Measurements from ENCODE around the gene CORT. TPM values are rescaled to one million over a fixed set of nuclear protein-coding genes. Genes with fewer than 3 reads are reported as not detected.

CORT gene
- total and polyA plus RNA-seq, 2 donors (not counting 1 experiment from before 2014, with no cell fraction given): 0.52 TPM; not detected in 1

GRCh38 chr1:10419351-10419750 lies 30.5 kb upstream of the CORT start:
- no peaks in the 10 kb centered on the region for H3K79me2 ChIP-seq (ENCODE audit: control insufficient read depth, insufficient read depth, low read length)
- DNase-seq (no peak), ATAC-seq (ENCODE audit: low read depth) (no peak)
- no peaks in the 10 kb centered on the region for H3K27me3 Mint-ChIP-seq
- no peak overlapping the region for H2AFZ ChIP-seq (ENCODE audit: insufficient read depth, low read depth, low read length, poor library complexity, severe bottlenecking)
- H3K4me3 ChIP-seq (ENCODE audit: control extremely low read depth in 1 of 5, extremely low read depth in 1 of 5, insufficient read depth in 1 of 5, low read depth in 2 of 5, low read length in 4 of 5): no peak overlapping the region
- no peak overlapping the region for H3K27ac Mint-ChIP-seq
- TF ChIP-seq CTCF (IDR thresholded peaks at IDR 0.05) (no peak), EZH2 (IDR thresholded peaks at IDR 0.05; ENCODE audit: borderline replicate concordance, insufficient read depth, low read depth, low read length, poor library complexity, severe bottlenecking) (no peak)
- WGBS (ENCODE audit: insufficient coverage): 92% methylated on average over 15 of the region's 15 CpGs
- no peak overlapping the region for H3K9ac ChIP-seq (ENCODE audit: low read length)
- H3K9me3 ChIP-seq (ENCODE audit: control extremely low read depth in 1 of 3, control insufficient read depth in 2 of 3, insufficient read depth in 1 of 3, low read length in 2 of 3): no peaks in the 10 kb centered on the region
- H4K20me1 ChIP-seq (ENCODE audit: control insufficient read depth, insufficient read depth, low read length, poor library complexity, severe bottlenecking): no peaks in the 10 kb centered on the region
- CTCF ChIA-PET: interaction anchor here (0.7 kb wide), 1 partner anchor 510 kb away, joined by 3 read pairs; no protein-coding TSS in a partner anchor
- no peaks in the 10 kb centered on the region for H3K4me1 ChIP-seq (ENCODE audit: control insufficient read depth in 2 of 2, insufficient read depth in 2 of 2, low read length in 2 of 2)
- H3K9me3 Mint-ChIP-seq (ENCODE audit: insufficient read depth): no peaks in the 10 kb centered on the region
- no peaks in the 10 kb centered on the region for H3K27me3 ChIP-seq (replicated peaks in 1 of 4; ENCODE audit: control extremely low read depth in 1 of 4, control insufficient read depth in 3 of 4, insufficient read depth in 4 of 4, low read length in 3 of 4)
- no peak overlapping the region for H3K4me2 ChIP-seq (replicated peaks; ENCODE audit: low read depth, low read length, poor library complexity, severe bottlenecking)
- H3K4me3 Mint-ChIP-seq: no peak overlapping the region
- intact Hi-C loops (cut with micrococcal nuclease): no loop called here
- H3K4me1 Mint-ChIP-seq: peaks cover 4% of the 10 kb centered on the region
- peaks cover 0 to 33% of the 10 kb centered on the region in 2 experiments for H3K36me3 ChIP-seq (replicated peaks in 1 of 2; ENCODE audit: control extremely low read depth in 1 of 2, control insufficient read depth in 1 of 2, extremely low read depth in 1 of 2, insufficient read depth in 2 of 2, low read length in 1 of 2)
- POLR2A ChIA-PET: no interaction called here
- no peak overlapping the region for H3K27ac ChIP-seq (ENCODE audit: low read length in 2 of 2)

- Histone ChIP-seq H2AFZ (ENCODE audit: insufficient read depth, low read depth, low read length, poor library complexity, severe bottlenecking) (no peak overlapping the region), H3K4me2 (replicated peaks; ENCODE audit: low read depth, low read length, poor library complexity, severe bottlenecking) (no peak overlapping the region), H3K9me3 (ENCODE audit: control extremely low read depth in 1 of 3, control insufficient read depth in 2 of 3, insufficient read depth in 1 of 3, low read length in 2 of 3) (no peaks in the 10 kb centered on the region), H3K36me3 (replicated peaks in 1 of 2; ENCODE audit: control extremely low read depth in 1 of 2, control insufficient read depth in 1 of 2, extremely low read depth in 1 of 2, insufficient read depth in 2 of 2, low read length in 1 of 2) (peaks cover 0 to 33% of the 10 kb centered on the region in 2 experiments), H3K4me3 (ENCODE audit: control extremely low read depth in 1 of 5, extremely low read depth in 1 of 5, insufficient read depth in 1 of 5, low read depth in 2 of 5, low read length in 4 of 5) (no peak overlapping the region), H4K20me1 (ENCODE audit: control insufficient read depth, insufficient read depth, low read length, poor library complexity, severe bottlenecking) (no peaks in the 10 kb centered on the region), H3K79me2 (ENCODE audit: control insufficient read depth, insufficient read depth, low read length) (no peaks in the 10 kb centered on the region), H3K9ac (ENCODE audit: low read length) (no peak overlapping the region), H3K4me1 (ENCODE audit: control insufficient read depth in 2 of 2, insufficient read depth in 2 of 2, low read length in 2 of 2) (no peaks in the 10 kb centered on the region), H3K27me3 (replicated peaks in 1 of 4; ENCODE audit: control extremely low read depth in 1 of 4, control insufficient read depth in 3 of 4, insufficient read depth in 4 of 4, low read length in 3 of 4) (no peaks in the 10 kb centered on the region), H3K27ac (ENCODE audit: low read length in 2 of 2) (no peak overlapping the region)
- Mint-ChIP-seq H3K27me3 (no peaks in the 10 kb centered on the region), H3K27ac (no peak overlapping the region), H3K4me1 (no peaks in the 10 kb centered on the region), H3K9me3 (ENCODE audit: insufficient read depth) (no peaks in the 10 kb centered on the region), H3K4me3 (no peak overlapping the region)
- ChIA-PET POLR2A (no interaction called here), CTCF (interaction anchor here (0.9 kb wide), 1 partner anchor 8 kb away, joined by 5 read pairs; the partner anchor contains the start of gene CENPS)
- DNase-seq (no peak), ATAC-seq (ENCODE audit: low read depth) (no peak)
- TF ChIP-seq EZH2 (IDR thresholded peaks at IDR 0.05; ENCODE audit: borderline replicate concordance, insufficient read depth, low read depth, low read length, poor library complexity, severe bottlenecking): no peak
- TF ChIP-seq CTCF (IDR thresholded peaks at IDR 0.05): no peak
- 100% methylated on average over 1 of the region's 5 CpGs for WGBS (ENCODE audit: insufficient coverage)
- intact Hi-C loops (cut with micrococcal nuclease): no loop called here
Measured at GRCh38 chr1:10421637-10422036, 28.2 kb upstream of the CORT start.

Measured in B cell (primary cell).